AG08395 (cell line): ENCODE results near the gene KCNB1.

Experiments
- DNase-seq: peaks from one replicate; pipeline ENCODE4 v3.0.0; 2012; ENCODE audit warnings: mixed read lengths, low spot score

KCNB1 gene

DNA sequence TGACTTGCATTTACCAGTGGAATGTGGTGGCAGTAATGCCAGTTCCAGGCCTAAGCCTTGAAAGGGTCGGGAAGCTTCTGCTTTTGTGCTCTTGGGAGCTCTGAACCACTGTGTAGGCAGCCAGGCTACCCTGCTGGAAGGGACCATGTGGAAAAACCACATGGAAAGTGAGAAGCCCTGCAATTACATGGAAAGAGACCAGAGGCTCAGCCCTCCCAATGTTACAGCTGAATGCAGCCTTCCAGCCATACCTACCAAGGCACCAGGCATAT, 14.9 kb upstream of the KCNB1 start:
- no peak for DNase-seq

GRCh38 chr20:49496553-49497397, 14.3 kb upstream of the KCNB1 start:
- no peak for DNase-seq

GRCh38 chr20:49496043-49496442, 13.6 kb upstream of the KCNB1 start:
- DNase-seq: no peak

DNA sequence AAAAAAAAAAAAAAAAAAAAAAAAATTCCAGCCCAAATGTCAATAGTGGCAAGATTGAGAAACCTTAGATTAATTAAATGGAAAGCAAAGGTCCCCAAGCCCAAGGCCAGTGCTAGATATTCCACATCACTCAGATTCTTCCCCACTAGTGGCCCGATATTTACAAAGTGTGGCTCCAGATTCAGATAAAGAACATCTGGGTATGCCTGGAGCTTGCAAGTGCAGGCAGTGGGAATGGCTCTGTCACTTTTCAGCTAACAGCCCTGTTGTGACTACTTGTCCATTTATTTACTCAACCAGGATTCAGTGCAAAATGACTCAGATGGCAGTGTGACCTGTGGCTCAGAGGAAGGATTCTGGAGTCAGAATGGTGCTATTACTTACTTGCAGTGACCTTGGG, 8.2 kb upstream of the KCNB1 start:
- no peak for DNase-seq

DNA sequence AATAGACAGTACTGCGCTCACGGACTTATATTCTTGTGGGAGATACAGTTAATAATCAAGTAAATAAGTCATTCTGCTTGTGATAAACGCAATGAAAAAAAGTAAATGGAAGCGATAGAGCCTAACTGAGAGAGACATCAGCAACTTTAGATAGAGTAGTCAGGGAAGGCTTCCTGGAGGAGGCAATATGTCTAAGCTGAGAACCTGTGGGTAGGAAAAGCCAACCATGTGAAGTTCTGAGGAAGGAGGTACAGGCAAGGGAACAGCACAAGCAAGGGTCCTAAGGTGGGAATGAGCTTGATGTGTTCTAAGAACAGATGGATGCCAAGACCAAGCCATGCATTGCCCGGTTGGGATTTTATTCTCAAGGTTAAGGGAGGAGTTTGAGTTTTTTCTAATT, 7.2 kb upstream of the KCNB1 start:
- DNase-seq: no peak

DNA sequence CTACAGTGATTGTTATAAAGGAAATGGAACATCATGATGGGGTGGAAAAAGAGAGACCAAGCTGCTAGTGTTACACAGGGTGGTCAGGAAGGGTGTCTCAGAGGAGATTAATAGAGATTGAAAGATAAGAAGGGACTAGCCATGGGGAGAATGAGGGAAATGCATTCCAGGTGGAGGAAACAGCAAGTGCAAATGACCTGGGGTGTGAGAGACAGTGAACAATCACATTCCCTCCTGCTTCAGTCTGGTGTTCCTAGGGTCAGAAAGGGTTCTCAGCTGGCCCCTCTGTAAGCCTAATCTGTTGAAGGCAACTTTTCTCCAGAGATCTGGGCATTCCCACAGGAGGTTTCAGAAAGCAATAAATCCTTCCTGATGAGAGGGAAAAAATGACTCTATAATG, 3.6 kb upstream of the KCNB1 start:
- no peak for DNase-seq

GRCh38 chr20:49485563-49485962, 3.1 kb upstream of the KCNB1 start:
- no peak for DNase-seq

- DNase-seq: peak; percentile 79
Measured at GRCh38 chr20:49484180-49485140, 2.0 kb upstream of the KCNB1 start.

- no peak for DNase-seq
Measured at GRCh38 chr20:49483696-49484123, 1.2 kb upstream of the KCNB1 start.

DNA sequence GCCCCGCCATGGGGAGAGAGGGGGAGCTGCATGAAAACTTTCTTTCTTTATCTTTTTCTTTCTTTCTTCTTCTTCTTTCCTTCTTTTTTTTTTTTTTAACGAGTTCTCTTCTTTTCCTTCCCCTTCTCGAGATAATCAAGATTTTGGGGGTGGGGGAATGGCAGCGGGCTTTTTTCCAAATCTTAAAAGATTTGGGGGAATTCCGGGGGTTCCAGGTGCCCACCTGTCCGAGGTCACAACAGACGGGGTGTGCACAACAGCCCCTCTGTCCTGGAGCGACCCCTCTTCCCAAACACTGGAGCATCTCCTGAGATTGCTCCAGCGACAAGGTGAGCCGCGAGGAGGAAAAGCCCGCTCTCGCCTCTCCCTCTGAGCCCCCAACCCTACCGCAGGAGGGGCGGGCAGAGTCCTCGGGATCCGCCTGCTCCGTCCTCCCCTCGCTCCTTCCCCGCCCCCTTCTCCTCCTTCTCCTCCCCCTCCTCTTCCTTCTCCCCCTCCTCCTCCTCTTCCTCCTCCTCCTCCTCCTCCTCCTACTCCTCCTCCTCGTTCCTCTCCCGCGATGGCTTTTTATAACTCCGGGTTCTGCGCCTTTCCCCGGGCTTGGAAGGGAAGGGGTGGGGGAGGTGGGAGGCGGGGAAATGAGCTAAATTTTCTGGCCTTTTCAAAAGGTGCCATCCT, 689 bp upstream of the KCNB1 start:
- no peak for DNase-seq

- DNase-seq: no peak
Measured at GRCh38 chr20:49482173-49482572, 295 bp downstream of the KCNB1 start.

DNA sequence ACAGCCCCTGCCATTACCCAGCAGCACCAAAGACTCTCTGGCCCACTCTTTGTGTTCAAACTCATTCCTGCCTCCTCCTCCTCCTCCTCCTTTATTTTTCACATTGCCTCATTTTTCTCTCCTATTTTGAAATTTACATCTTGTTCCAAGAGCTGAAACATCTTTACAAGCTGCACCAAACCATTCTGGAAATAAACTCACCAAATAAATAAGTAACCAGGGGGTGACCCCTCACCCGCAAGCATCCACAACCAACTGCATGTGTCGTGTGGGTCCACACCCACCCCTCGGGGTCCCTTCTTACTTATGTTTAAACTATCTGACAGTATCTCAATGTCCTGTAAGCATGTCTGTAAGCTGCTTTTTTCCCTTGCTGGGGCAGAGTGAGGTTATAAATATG, 1.4 kb downstream of the KCNB1 start:
- no peak for DNase-seq

- no peak for DNase-seq
Measured at GRCh38 chr20:49480236-49480635, 2.2 kb downstream of the KCNB1 start.

DNA sequence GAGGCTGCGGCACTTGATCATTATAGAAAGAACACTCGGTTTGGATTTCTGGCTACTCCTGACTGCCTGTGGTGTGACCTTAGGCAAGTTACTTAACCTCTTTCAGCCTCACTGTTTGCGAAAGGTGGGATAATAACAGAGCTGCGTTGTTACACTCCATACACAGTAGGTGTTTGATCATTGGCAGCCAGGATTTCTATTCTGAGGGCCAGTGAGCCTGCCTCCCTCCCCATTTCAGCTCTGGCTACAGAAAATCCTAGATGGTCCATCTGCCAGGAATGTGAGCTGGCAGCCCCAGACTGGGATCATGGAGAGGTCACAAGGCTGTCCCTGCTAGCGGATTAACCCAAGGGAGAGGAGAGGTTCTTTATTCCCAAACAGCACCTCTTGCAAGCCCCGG, 2.7 kb downstream of the KCNB1 start:
- no peak for DNase-seq

DNA sequence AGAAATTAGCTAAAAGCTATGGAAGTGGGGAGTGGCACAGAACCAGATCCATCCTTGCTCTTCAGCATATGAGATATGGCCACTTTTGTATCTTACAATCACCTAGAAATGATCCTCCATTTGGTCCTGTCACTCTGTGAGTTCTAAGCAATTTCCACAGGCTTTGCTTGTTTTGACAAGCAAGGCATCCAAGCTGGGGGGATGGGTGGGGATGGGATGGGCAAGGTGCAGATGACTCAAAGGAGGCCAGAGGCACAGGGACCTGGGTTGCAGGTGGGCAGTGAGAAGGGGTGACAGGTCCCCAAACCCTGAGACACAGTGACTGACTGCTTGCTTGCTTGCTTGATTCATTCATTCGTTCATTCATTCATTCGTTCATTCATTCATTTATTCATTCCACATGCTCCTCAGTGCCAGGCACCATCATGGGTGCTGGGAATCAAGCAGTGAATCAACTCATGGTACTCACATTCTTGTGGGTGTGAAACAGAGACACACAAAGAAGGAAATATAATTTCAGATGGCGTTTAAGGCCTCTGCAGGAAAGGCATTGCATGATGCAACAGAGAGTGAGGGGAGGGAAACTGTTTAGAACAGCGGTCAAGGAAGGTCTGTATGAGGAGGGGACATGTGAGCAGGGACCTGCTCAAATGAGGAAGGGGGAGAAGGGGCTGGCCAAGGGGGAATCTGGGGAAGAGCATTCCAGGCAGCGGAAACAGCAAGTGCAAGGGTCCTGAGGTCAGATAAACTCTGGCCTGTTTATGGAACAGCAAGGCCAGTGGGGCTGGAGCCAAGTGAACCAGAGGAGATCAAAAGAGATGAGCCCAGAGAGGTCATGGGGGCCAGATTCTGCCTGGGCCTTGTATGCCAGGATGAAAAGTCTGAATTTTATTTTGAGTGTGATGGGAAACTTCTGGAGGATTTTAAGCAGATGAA, 3.4 kb downstream of the KCNB1 start:
- no peak for DNase-seq

- DNase-seq: no peak
Measured at GRCh38 chr20:49478266-49478665, 4.2 kb downstream of the KCNB1 start.

- no peak for DNase-seq
Measured at GRCh38 chr20:49477200-49477599, 5.3 kb downstream of the KCNB1 start.

GRCh38 chr20:49476016-49476355, 6.5 kb downstream of the KCNB1 start:
- DNase-seq: no peak

GRCh38 chr20:49475292-49476015, 7.0 kb downstream of the KCNB1 start:
- no peak for DNase-seq

DNA sequence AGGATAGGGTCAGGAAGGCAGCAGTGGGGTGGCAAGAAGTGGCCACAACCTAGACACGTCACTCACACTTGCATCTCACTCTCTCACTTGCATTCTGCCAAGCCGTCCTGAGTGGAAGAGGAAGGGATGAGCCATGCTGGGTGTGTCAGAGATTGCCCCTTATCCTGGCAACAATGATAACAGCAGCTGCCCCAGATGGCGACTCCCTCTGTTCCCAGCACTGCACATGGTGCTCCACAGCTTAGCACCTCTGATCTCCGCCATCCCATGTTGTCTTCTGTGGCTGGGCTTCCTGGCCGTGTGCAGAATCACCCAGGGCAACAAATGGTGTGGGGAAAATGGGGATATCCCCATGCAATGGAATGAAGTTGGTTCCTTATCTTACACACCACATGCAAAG, 11.1 kb downstream of the KCNB1 start:
- no peak for DNase-seq

- DNase-seq: no peak
Measured at GRCh38 chr20:49470922-49471321, 11.5 kb downstream of the KCNB1 start.
